DOHH2 (cell line): ENCODE measurements around the gene CFTR.

Experiments used
- H3F3A ChIP-seq: fragments of 200-600 bp; sonication (generic), shearing (Covaris generic); 2 replicates; pipeline ENCODE4 v1.6.0; 2016; ENCODE audit warnings: antibody characterized with exemption, mild to moderate bottlenecking; ENCODE audit not compliant: control insufficient read depth, insufficient read depth
- H3K27ac ChIP-seq: fragments of 200-600 bp; sonication (generic); 2 replicates; pipeline ENCODE4 v1.5.1; 2014; ENCODE audit warnings: low read depth, mild to moderate bottlenecking, low read length, moderate library complexity
- H3K27me3 ChIP-seq: fragments of 200-600 bp; sonication (generic); 2 replicates; pipeline ENCODE4 v1.6.1; 2014; ENCODE audit warnings: mild to moderate bottlenecking, low read length, mixed read lengths; ENCODE audit not compliant: control insufficient read depth
- H3K36me3 ChIP-seq: fragments of 200-600 bp; sonication (generic); 2 replicates; pipeline ENCODE4 v1.6.1; 2014; ENCODE audit warnings: mild to moderate bottlenecking, low read length, moderate library complexity, mixed read lengths; ENCODE audit not compliant: control insufficient read depth
- H3K4me1 ChIP-seq: fragments of 200-600 bp; sonication (generic); 2 replicates; pipeline ENCODE4 v1.6.1; 2014; ENCODE audit warnings: mild to moderate bottlenecking, low read length, mixed read lengths; ENCODE audit not compliant: control insufficient read depth
- H3K4me2 ChIP-seq: fragments of 200-600 bp; sonication (generic); 2 replicates; pipeline ENCODE4 v1.6.0; 2014; ENCODE audit warnings: mild to moderate bottlenecking, low read length, moderate library complexity
- H3K4me3 ChIP-seq: fragments of 200-600 bp; sonication (generic); 2 replicates; pipeline ENCODE4 v1.5.1; 2014; ENCODE audit warnings: mild to moderate bottlenecking, low read length, mixed read lengths
- H3K79me2 ChIP-seq: fragments of 200-600 bp; sonication (generic); 2 replicates; pipeline ENCODE4 v1.6.1; 2014; ENCODE audit warnings: mild to moderate bottlenecking, low read length, mixed read lengths; ENCODE audit not compliant: control insufficient read depth
- H3K9me2 ChIP-seq: fragments of 200-600 bp; sonication (generic); replicated peaks from 2 replicates; pipeline ENCODE4 v1.6.1; 2014; ENCODE audit warnings: mild to moderate bottlenecking, low read length, mixed read lengths; ENCODE audit not compliant: control insufficient read depth
- H3K9me3 ChIP-seq: fragments of 200-600 bp; sonication (generic); 2 replicates; pipeline ENCODE4 v1.6.1; 2014; ENCODE audit warnings: antibody characterized with exemption, low read length, mixed read lengths; ENCODE audit not compliant: control insufficient read depth, insufficient read depth
- H4K20me1 ChIP-seq: fragments of 200-600 bp; sonication (generic); 2 replicates; pipeline ENCODE4 v1.6.0; 2014; ENCODE audit warnings: low read depth, mild to moderate bottlenecking, antibody characterized with exemption, low read length, moderate library complexity; ENCODE audit not compliant: control insufficient read depth, insufficient read depth
- CTCF ChIP-seq: fragments of 200-600 bp; sonication (generic); IDR thresholded peaks from one replicate; pipeline ENCODE4 v1.5.1; 2014; ENCODE audit warnings: antibody characterized with exemption, mild to moderate bottlenecking, low read depth, low read length; ENCODE audit not compliant: poor library complexity, severe bottlenecking
- EZH2phosphoT487 ChIP-seq: fragments of 200-600 bp; sonication (generic); IDR thresholded peaks from 2 replicates; pipeline ENCODE4 v1.6.1; 2017; ENCODE audit warnings: borderline replicate concordance, mild to moderate bottlenecking, antibody characterized with exemption, low read length, moderate library complexity, mixed read lengths

Gene CFTR

GRCh38 chr7:117683430-117684175, 203.8 kb downstream of the CFTR start:
- no peaks in the 10 kb centered on the region for H3K79me2 ChIP-seq
- H3K4me1 ChIP-seq: no peaks in the 10 kb centered on the region
- H3K4me3 ChIP-seq: no peak overlapping the region
- TF ChIP-seq EZH2phosphoT487 (no peak), CTCF (no peak)
- no peaks in the 10 kb centered on the region for H3K9me3 ChIP-seq
- H3F3A ChIP-seq: no peaks in the 10 kb centered on the region
- no peak overlapping the region for H3K4me2 ChIP-seq
- no peak overlapping the region for H3K27ac ChIP-seq
- H3K36me3 ChIP-seq: no peaks in the 10 kb centered on the region
- H3K9me2 ChIP-seq: no peaks in the 10 kb centered on the region
- H4K20me1 ChIP-seq: no peaks in the 10 kb centered on the region
- peaks cover 2% of the 10 kb centered on the region; the same call in 1 of the 2 replicates for H3K27me3 ChIP-seq

- Histone ChIP-seq H3K4me3 (no peak overlapping the region), H3K27ac (no peak overlapping the region), H3F3A (no peaks in the 10 kb centered on the region), H3K4me1 (no peaks in the 10 kb centered on the region), H3K9me2 (no peaks in the 10 kb centered on the region), H3K4me2 (no peak overlapping the region), H3K79me2 (no peaks in the 10 kb centered on the region), H3K36me3 (no peaks in the 10 kb centered on the region), H4K20me1 (no peaks in the 10 kb centered on the region), H3K27me3 (no peaks in the 10 kb centered on the region), H3K9me3 (no peaks in the 10 kb centered on the region)
- TF ChIP-seq CTCF (no peak), EZH2phosphoT487 (no peak)
These were observed 206.0 kb downstream of the CFTR start for GRCh38 chr7:117685795-117686194.

GRCh38 chr7:117686311-117686935, 206.6 kb downstream of the CFTR start:
- Histone ChIP-seq H3K9me2 (no peaks in the 10 kb centered on the region), H3K4me2 (no peak overlapping the region), H3K36me3 (no peaks in the 10 kb centered on the region), H3K27me3 (no peaks in the 10 kb centered on the region), H3F3A (no peaks in the 10 kb centered on the region), H3K4me1 (no peaks in the 10 kb centered on the region), H4K20me1 (no peaks in the 10 kb centered on the region), H3K9me3 (no peaks in the 10 kb centered on the region), H3K27ac (no peak overlapping the region), H3K4me3 (no peak overlapping the region), H3K79me2 (no peaks in the 10 kb centered on the region)
- TF ChIP-seq EZH2phosphoT487 (no peak), CTCF (no peak)
